SK-N-SH (cell line): ENCODE results near the gene MUSTN1. TPM values are rescaled to one million over a fixed set of nuclear protein-coding genes. Genes with fewer than 3 reads are reported as not detected.

Source experiments
- CTCF ChIA-PET: fragments of 300-600, 350-600 bp; formaldehyde crosslinking; extraction: SDS; loops from one replicate; lab custom pipeline; 2021; lab: Yijun Ruan, JAX
- POLR2A ChIA-PET: fragments of 350-600 bp; sonication (Branson Sonifier 250); formaldehyde crosslinking; extraction: SDS; loops from one replicate; lab custom pipeline; 2020; ENCODE audit warnings: antibody characterized with exemption, inconsistent platforms; lab: Yijun Ruan, JAX
- DNase-seq: peaks from one replicate; pipeline ENCODE4 v3.0.0; 2012
- H2AFZ ChIP-seq: fragments of 200-600 bp; sonication (generic); 2 replicates; pipeline ENCODE4 v1.8.1; 2016; ENCODE audit warnings: antibody characterized with exemption, mild to moderate bottlenecking, low read depth
- H3F3A ChIP-seq: fragments of 200-600 bp; sonication (generic); replicated peaks from 2 replicates; pipeline ENCODE3; 2016; ENCODE audit warnings: antibody characterized with exemption, mild to moderate bottlenecking; ENCODE audit not compliant: insufficient read depth
- H3K27ac ChIP-seq, 2 experiments: fragments of 200-500 bp in 1 of 2; fragments of 200-600 bp in 1 of 2; sonication (Bioruptor generic) in 1 of 2; sonication (generic), shearing (Covaris generic) in 1 of 2; 2 replicates each; pipeline versions ENCODE4 v1.5.1 to v1.6.1; 2014 to 2016; ENCODE audit warnings: low read depth in 2 of 2, inconsistent platforms in 1 of 2, low read length in 1 of 2, mild to moderate bottlenecking in 1 of 2, mixed read lengths in 1 of 2
- H3K27me3 ChIP-seq: fragments of 200-600 bp; sonication (generic), shearing (Covaris generic); 2 replicates; pipeline ENCODE4 v1.6.1; 2016; ENCODE audit warnings: mixed run types; ENCODE audit not compliant: insufficient read depth
- H3K36me3 ChIP-seq, 2 experiments: fragments of 200-500 bp in 1 of 2; fragments of 200-600 bp in 1 of 2; sonication (Bioruptor generic) in 1 of 2; sonication (generic) in 1 of 2; replicated peaks in 1 of 2; 2 replicates each; pipeline versions ENCODE3 to v1.5.1; 2014 to 2016; ENCODE audit warnings: low read length in 1 of 2, mild to moderate bottlenecking in 1 of 2; ENCODE audit not compliant: insufficient read depth in 2 of 2, control insufficient read depth in 1 of 2
- H3K4me1 ChIP-seq, 2 experiments: fragments of 200-500 bp in 1 of 2; fragments of 200-600 bp in 1 of 2; sonication (Bioruptor generic) in 1 of 2; sonication (generic), shearing (Covaris generic) in 1 of 2; 2 replicates each; pipeline versions ENCODE4 v1.5.1 to v1.6.1; 2014 to 2016; ENCODE audit warnings: low read depth in 1 of 2, low read length in 1 of 2, mixed run types in 1 of 2; ENCODE audit not compliant: insufficient read depth in 2 of 2, control insufficient read depth in 1 of 2
- H3K4me2 ChIP-seq: fragments of 200-600 bp; sonication (generic), shearing (Covaris generic); 2 replicates; pipeline ENCODE4 v1.6.1; 2017; ENCODE audit warnings: mixed run types
- H3K4me3 ChIP-seq, 2 experiments: fragments of 200-500 bp in 1 of 2; fragments of 200-600 bp in 1 of 2; sonication (Bioruptor generic) in 1 of 2; sonication (generic), shearing (Covaris generic) in 1 of 2; 2 replicates each; pipeline versions ENCODE4 v1.5.1 to v1.8.1; 2014 to 2016; ENCODE audit warnings: low read depth in 2 of 2, inconsistent platforms in 1 of 2, low read length in 1 of 2, mild to moderate bottlenecking in 1 of 2, mixed read lengths in 1 of 2, moderate library complexity in 1 of 2
- H3K79me2 ChIP-seq: fragments of 200-600 bp; sonication (generic); 2 replicates; pipeline ENCODE4 v1.8.1; 2017; ENCODE audit warnings: mild to moderate bottlenecking; ENCODE audit not compliant: insufficient read depth
- H3K9ac ChIP-seq: fragments of 200-600 bp; sonication (generic); 2 replicates; pipeline ENCODE4 v1.6.1; 2017; ENCODE audit warnings: mixed run types
- H3K9me2 ChIP-seq: fragments of 200-600 bp; sonication (generic); 2 replicates; pipeline ENCODE4 v1.6.1; 2017; ENCODE audit warnings: mixed run types
- H3K9me3 ChIP-seq: fragments of 200-600 bp; sonication (generic); 2 replicates; pipeline ENCODE4 v1.6.1; 2017; ENCODE audit warnings: mixed run types, mild to moderate bottlenecking, moderate library complexity
- H4K20me1 ChIP-seq: fragments of 200-600 bp; sonication (generic); 2 replicates; pipeline ENCODE4 v1.6.1; 2017; ENCODE audit warnings: mild to moderate bottlenecking, mixed run types; ENCODE audit not compliant: insufficient read depth
- CHD2 ChIP-seq: fragments of 150-350 bp; IDR thresholded peaks from 2 replicates; pipeline ENCODE4 v1.6.1; 2018; ENCODE audit warnings: low read length; ENCODE audit not compliant: partially characterized antibody
- EZH2phosphoT487 ChIP-seq: fragments of 200-600 bp; sonication (generic); IDR thresholded peaks from 2 replicates; pipeline ENCODE4 v1.6.1; 2017; ENCODE audit warnings: low read depth, mixed run types, mild to moderate bottlenecking, antibody characterized with exemption, moderate library complexity, borderline replicate concordance
- FOSL2 ChIP-seq: IDR thresholded peaks from 2 replicates; pipeline ENCODE4 v1.4.0; 2012; ENCODE audit warnings: low read depth, mild to moderate bottlenecking, moderate library complexity, borderline replicate concordance
- FOXM1 ChIP-seq: IDR thresholded peaks from 2 replicates; pipeline ENCODE4 v1.4.0; 2012; ENCODE audit warnings: low read depth, mild to moderate bottlenecking
- GABPA ChIP-seq: IDR thresholded peaks from 2 replicates; pipeline ENCODE4 v1.4.0; 2012; ENCODE audit warnings: low read depth, mild to moderate bottlenecking
- GATA2 ChIP-seq: sonication (generic); formaldehyde crosslinking; IDR thresholded peaks from 2 replicates; pipeline ENCODE4 v1.5.0; 2020; ENCODE audit warnings: mild to moderate bottlenecking, missing genetic modification reagents
- IRF3 ChIP-seq: fragments of 150-350 bp; IDR thresholded peaks from 2 replicates; pipeline ENCODE4 v1.6.1; 2016; ENCODE audit warnings: mild to moderate bottlenecking, low read depth, low read length
- MAX ChIP-seq: IDR thresholded peaks from 2 replicates; pipeline ENCODE4 v1.4.0; 2012; ENCODE audit warnings: low read depth
- MEF2A ChIP-seq: IDR thresholded peaks from 2 replicates; pipeline ENCODE4 v1.4.0; 2012; ENCODE audit warnings: low read depth, borderline replicate concordance
- MXI1 ChIP-seq: IDR thresholded peaks from 2 replicates; pipeline ENCODE4 v1.6.1; 2012; ENCODE audit warnings: mild to moderate bottlenecking, low read depth, low read length, improper control_type of control experiment
- POLR2AphosphoS5 ChIP-seq: IDR thresholded peaks from 2 replicates; pipeline ENCODE4 v1.6.1; 2012; ENCODE audit warnings: low read depth, low read length
- RAD21 ChIP-seq: IDR thresholded peaks from 2 replicates; pipeline ENCODE4 v1.6.1; 2012; ENCODE audit warnings: mild to moderate bottlenecking, low read length
- RCOR1 ChIP-seq: fragments of 150-350 bp; IDR thresholded peaks from 2 replicates; pipeline ENCODE4 v1.6.1; 2017; ENCODE audit warnings: antibody characterized with exemption, low read length
- RFX5 ChIP-seq: IDR thresholded peaks from 2 replicates; pipeline ENCODE4 v1.6.1; 2012; ENCODE audit warnings: mild to moderate bottlenecking, improper control_type of control experiment, low read length
- SIN3A ChIP-seq: IDR thresholded peaks from 2 replicates; pipeline ENCODE4 v1.6.1; 2012; ENCODE audit warnings: low read depth, mild to moderate bottlenecking, low read length, moderate library complexity, borderline replicate concordance
- SMC3 ChIP-seq: IDR thresholded peaks from 2 replicates; pipeline ENCODE4 v1.6.1; 2012; ENCODE audit warnings: low read depth, low read length, improper control_type of control experiment
- YY1 ChIP-seq: IDR thresholded peaks from 2 replicates; pipeline ENCODE4 v1.4.0; 2012; ENCODE audit warnings: low read depth, mild to moderate bottlenecking
- ZBTB33 ChIP-seq: IDR thresholded peaks from 2 replicates; pipeline ENCODE4 v1.4.0; 2012; ENCODE audit warnings: low read depth, borderline replicate concordance
- WGBS: methylation state at CpG from one replicate; pipeline ENCODE4 v1.1.6; 2017; ENCODE audit warnings: low lambda C conversion rate; 5-methylcytosine and 5-hydroxymethylcytosine counted together
- polyA plus RNA-seq, 3 experiments: library from polyadenylated mRNA; depleted of rRNA; stranded (reverse); fragments of >200 nt; gene quantifications; 2 replicates each; pipeline ENCODE4 v1.2.3, GENCODE V29; 2012
- TF ChIP-seq, protein P1 (sequence below): IDR thresholded peaks from 2 replicates; pipeline ENCODE4 v1.6.1; 2012; ENCODE audit warnings: mild to moderate bottlenecking, low read depth, low read length, moderate library complexity

MUSTN1 gene
- polyA plus RNA-seq, 1 of the 3 experiments (the other 2 are of a cell fraction), result 0.54 TPM

DNA sequence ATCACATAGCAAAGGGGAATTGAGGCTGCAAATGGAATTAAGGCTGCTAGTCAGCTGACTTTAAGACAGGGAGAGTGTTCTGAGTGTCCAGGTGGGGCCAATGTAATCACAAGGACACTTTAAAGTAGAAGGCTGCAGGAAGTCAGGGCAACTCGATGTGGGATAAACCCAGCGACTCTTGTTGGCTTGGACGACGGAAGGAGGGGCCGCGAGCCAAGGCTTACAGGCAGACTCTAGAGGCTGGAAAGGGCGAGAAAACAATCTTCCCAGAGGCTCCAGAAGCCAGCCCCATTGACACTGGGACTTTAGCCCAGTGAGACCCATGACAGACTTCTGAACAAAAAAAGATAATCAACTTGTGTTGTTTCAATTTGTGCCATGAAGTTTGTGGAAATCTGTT, 12.9 kb upstream of the MUSTN1 start:
- ChIA-PET POLR2A (no interaction called here), CTCF (interaction anchor here (1.8 to 9.8 kb wide), 2 partner anchors 13 to 226 kb away, joined by 5 to 73 read pairs; partner anchors contain the start of gene MUSTN1)
- no peaks in the 10 kb centered on the region for H3K9me3 ChIP-seq
- no peak overlapping the region for H3K9ac ChIP-seq
- H4K20me1 ChIP-seq, result peaks cover 3% of the 10 kb centered on the region; the same call in 1 of the 2 replicates
- H3K4me3 ChIP-seq, result no peak overlapping the region
- no peak overlapping the region for H3K4me2 ChIP-seq
- peaks cover 0 to 3% of the 10 kb centered on the region in 2 experiments; a peak in 1 of 4 replicates for H3K4me1 ChIP-seq
- no peaks in the 10 kb centered on the region for H3K27me3 ChIP-seq
- no peak overlapping the region for H3K27ac ChIP-seq
- H3K79me2 ChIP-seq, result no peaks in the 10 kb centered on the region
- H3K36me3 ChIP-seq, result peaks cover 0 to 34% of the 10 kb centered on the region in 2 experiments
- no peak overlapping the region for H2AFZ ChIP-seq
- no peak for TF ChIP-seq RAD21
- TF ChIP-seq EZH2phosphoT487, result no peak
- no peaks in the 10 kb centered on the region for H3F3A ChIP-seq
- no peaks in the 10 kb centered on the region for H3K9me2 ChIP-seq
- no peak for DNase-seq
- 95% methylated on average over 7 of the region's 7 CpGs for WGBS

- H3K9me3 ChIP-seq, result no peaks in the 10 kb centered on the region
- H3K9ac ChIP-seq, result no peak overlapping the region
- TF ChIP-seq, protein P1, sequence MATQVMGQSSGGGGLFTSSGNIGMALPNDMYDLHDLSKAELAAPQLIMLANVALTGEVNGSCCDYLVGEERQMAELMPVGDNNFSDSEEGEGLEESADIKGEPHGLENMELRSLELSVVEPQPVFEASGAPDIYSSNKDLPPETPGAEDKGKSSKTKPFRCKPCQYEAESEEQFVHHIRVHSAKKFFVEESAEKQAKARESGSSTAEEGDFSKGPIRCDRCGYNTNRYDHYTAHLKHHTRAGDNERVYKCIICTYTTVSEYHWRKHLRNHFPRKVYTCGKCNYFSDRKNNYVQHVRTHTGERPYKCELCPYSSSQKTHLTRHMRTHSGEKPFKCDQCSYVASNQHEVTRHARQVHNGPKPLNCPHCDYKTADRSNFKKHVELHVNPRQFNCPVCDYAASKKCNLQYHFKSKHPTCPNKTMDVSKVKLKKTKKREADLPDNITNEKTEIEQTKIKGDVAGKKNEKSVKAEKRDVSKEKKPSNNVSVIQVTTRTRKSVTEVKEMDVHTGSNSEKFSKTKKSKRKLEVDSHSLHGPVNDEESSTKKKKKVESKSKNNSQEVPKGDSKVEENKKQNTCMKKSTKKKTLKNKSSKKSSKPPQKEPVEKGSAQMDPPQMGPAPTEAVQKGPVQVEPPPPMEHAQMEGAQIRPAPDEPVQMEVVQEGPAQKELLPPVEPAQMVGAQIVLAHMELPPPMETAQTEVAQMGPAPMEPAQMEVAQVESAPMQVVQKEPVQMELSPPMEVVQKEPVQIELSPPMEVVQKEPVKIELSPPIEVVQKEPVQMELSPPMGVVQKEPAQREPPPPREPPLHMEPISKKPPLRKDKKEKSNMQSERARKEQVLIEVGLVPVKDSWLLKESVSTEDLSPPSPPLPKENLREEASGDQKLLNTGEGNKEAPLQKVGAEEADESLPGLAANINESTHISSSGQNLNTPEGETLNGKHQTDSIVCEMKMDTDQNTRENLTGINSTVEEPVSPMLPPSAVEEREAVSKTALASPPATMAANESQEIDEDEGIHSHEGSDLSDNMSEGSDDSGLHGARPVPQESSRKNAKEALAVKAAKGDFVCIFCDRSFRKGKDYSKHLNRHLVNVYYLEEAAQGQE, result no peak
- TF ChIP-seq IRF3 (no peak), FOSL2 (no peak), POLR2AphosphoS5 (no peak), SMC3 (no peak), MAX (no peak), ZBTB33 (no peak), GATA2 (CRISPR knock-in tag) (no peak), SIN3A (no peak), FOXM1 (no peak), RAD21 (no peak), RFX5 (no peak), RCOR1 (no peak), MEF2A (no peak), YY1 (no peak), GABPA (no peak), EZH2phosphoT487 (no peak), MXI1 (no peak), CHD2 (no peak)
- H3K4me2 ChIP-seq, result no peak overlapping the region
- WGBS, result 96% methylated on average over 6 of the region's 6 CpGs
- no peak overlapping the region for H3K4me3 ChIP-seq
- peaks cover 0 to 3% of the 10 kb centered on the region in 2 experiments; a peak in 1 of 4 replicates for H3K4me1 ChIP-seq
- H3K79me2 ChIP-seq, result no peaks in the 10 kb centered on the region
- CTCF ChIA-PET, result interaction anchor here (1.8 to 9.8 kb wide), 2 partner anchors 12 to 227 kb away, joined by 5 to 73 read pairs; partner anchors contain the start of gene MUSTN1
- peaks cover 0 to 36% of the 10 kb centered on the region in 2 experiments for H3K36me3 ChIP-seq
- no peak overlapping the region for H3K27ac ChIP-seq
- H2AFZ ChIP-seq, result no peak overlapping the region
- no peaks in the 10 kb centered on the region for H3K9me2 ChIP-seq
- H3F3A ChIP-seq, result no peaks in the 10 kb centered on the region
- no peak for DNase-seq
- POLR2A ChIA-PET, result no interaction called here
- H3K27me3 ChIP-seq, result no peaks in the 10 kb centered on the region
- peaks cover 3% of the 10 kb centered on the region; the same call in 1 of the 2 replicates for H4K20me1 ChIP-seq
Measured at GRCh38 chr3:52847241-52847640, 12.4 kb upstream of the MUSTN1 start.
